WERI-Rb-1 (cell line): ENCODE results near the gene ACYP1.

ENCODE experiments used
- DNase-seq: peaks from one replicate; pipeline ENCODE4 v3.0.0-alpha.2; 2020
- H3K27ac ChIP-seq: fragments of 250-450 bp; sonication (Bioruptor Pico); 2 replicates; pipeline ENCODE4 v1.5.1; 2020; ENCODE audit warnings: mild to moderate bottlenecking, moderate library complexity
- H3K27me3 ChIP-seq: fragments of 250-450 bp; sonication (Bioruptor Pico); 2 replicates; pipeline ENCODE4 v1.5.1; 2021; ENCODE audit warnings: mild to moderate bottlenecking, low read depth, moderate library complexity; ENCODE audit not compliant: insufficient read depth, severe bottlenecking
- H3K36me3 ChIP-seq: fragments of 250-450 bp; sonication (Bioruptor Pico); 2 replicates; pipeline ENCODE4 v1.5.1; 2020; ENCODE audit warnings: mild to moderate bottlenecking, moderate library complexity
- H3K4me3 ChIP-seq: 2 replicates; pipeline ENCODE4 v1.5.1; 2011; ENCODE audit warnings: low read depth, mild to moderate bottlenecking, control low read depth, low read length
- H3K9me3 ChIP-seq: fragments of 250-450 bp; sonication (Bioruptor Pico); 2 replicates; pipeline ENCODE4 v1.5.1; 2021; ENCODE audit warnings: mild to moderate bottlenecking, moderate library complexity; ENCODE audit not compliant: severe bottlenecking
- CTCF ChIP-seq: IDR thresholded peaks from 2 replicates; pipeline ENCODE4 v1.5.1; 2011; ENCODE audit warnings: low read depth, mild to moderate bottlenecking, control low read depth, inconsistent platforms, low read length

ACYP1 gene

GRCh38 chr14:75011356-75011994 lies 52.3 kb downstream of the ACYP1 start:
- H3K4me3 ChIP-seq = no peak overlapping the region
- peaks cover 66% of the 10 kb centered on the region for H3K36me3 ChIP-seq
- TF ChIP-seq CTCF = no peak
- H3K27ac ChIP-seq = no peak overlapping the region
- no peak for DNase-seq
- no peaks in the 10 kb centered on the region for H3K27me3 ChIP-seq
- no peaks in the 10 kb centered on the region for H3K9me3 ChIP-seq

- H3K4me3 ChIP-seq = no peak overlapping the region
Observed at GRCh38 chr14:75010472-75011093, 53.2 kb downstream of the ACYP1 start.

GRCh38 chr14:75009176-75009575 lies 54.6 kb downstream of the ACYP1 start:
- H3K36me3 ChIP-seq = peaks cover 82% of the 10 kb centered on the region

More at GRCh38 chr14:75010472-75011093, 53.2 kb downstream of the ACYP1 start:
- Histone ChIP-seq H3K36me3 (peaks cover 73% of the 10 kb centered on the region), H3K27me3 (no peaks in the 10 kb centered on the region), H3K9me3 (no peaks in the 10 kb centered on the region), H3K27ac (no peak overlapping the region)
- no peak for DNase-seq
- TF ChIP-seq CTCF = no peak

GRCh38 chr14:75005357-75005756 lies 58.5 kb downstream of the ACYP1 start:
- Histone ChIP-seq H3K9me3 (no peaks in the 10 kb centered on the region), H3K27me3 (no peaks in the 10 kb centered on the region), H3K27ac (no peak overlapping the region), H3K4me3 (no peak overlapping the region), H3K36me3 (peaks cover 56% of the 10 kb centered on the region)
- DNase-seq = no peak
- no peak for TF ChIP-seq CTCF

More at GRCh38 chr14:75009176-75009575, 54.6 kb downstream of the ACYP1 start:
- Histone ChIP-seq H3K4me3 (no peak overlapping the region), H3K27me3 (no peaks in the 10 kb centered on the region), H3K9me3 (no peaks in the 10 kb centered on the region), H3K27ac (no peak overlapping the region)
- TF ChIP-seq CTCF = no peak
- DNase-seq = no peak

- peak overlapping the region; percentile 55 for H3K27ac ChIP-seq
- DNase-seq = no peak
- no peak for TF ChIP-seq CTCF
Observed at GRCh38 chr14:75003250-75004027, 60.4 kb downstream of the ACYP1 start.

More at GRCh38 chr14:75003250-75004027, 60.4 kb downstream of the ACYP1 start:
- Histone ChIP-seq H3K9me3 (no peaks in the 10 kb centered on the region), H3K4me3 (peak overlapping the region; percentile 79), H3K36me3 (peaks cover 43% of the 10 kb centered on the region), H3K27me3 (no peaks in the 10 kb centered on the region)
